ENCODE results near the gene ASNSD1.

The ASNSD1 gene

GRCh38 chr2:189625636-189626035 is 35.6 kb upstream of the ASNSD1 start:
- Histone ChIP-seq H3K36me3 (ENCODE audit: insufficient read depth) (no peaks in the 10 kb centered on the region), H4K20me1 (ENCODE audit: insufficient read depth) (no peaks in the 10 kb centered on the region), H2AFZ (ENCODE audit: low read depth) (no peak overlapping the region), H3K27me3 (ENCODE audit: insufficient read depth, low read depth) (no peaks in the 10 kb centered on the region), H3K9ac (no peak overlapping the region), H3K27ac (no peak overlapping the region), H3K4me3 (IDR thresholded peaks at IDR 0.05; ENCODE audit: insufficient read depth, low read depth, low read length) (no peak overlapping the region), H3K4me2 (no peak overlapping the region), H3K79me2 (ENCODE audit: insufficient read depth, low read depth) (no peaks in the 10 kb centered on the region), H3K4me1 (ENCODE audit: low read depth, poor library complexity, severe bottlenecking) (peaks cover 32% of the 10 kb centered on the region)
- TF ChIP-seq CTCF (conservative IDR thresholded peaks at IDR 0.05; ENCODE audit: low read depth, low read length) = no peak

- Histone ChIP-seq H2AFZ (ENCODE audit: low read depth) (no peak overlapping the region), H3K4me3 (IDR thresholded peaks at IDR 0.05; ENCODE audit: insufficient read depth, low read depth, low read length) (no peak overlapping the region), H3K36me3 (ENCODE audit: insufficient read depth) (no peaks in the 10 kb centered on the region), H3K4me2 (no peak overlapping the region), H3K27ac (no peak overlapping the region), H3K9ac (no peak overlapping the region), H3K79me2 (ENCODE audit: insufficient read depth, low read depth) (no peaks in the 10 kb centered on the region), H3K27me3 (ENCODE audit: insufficient read depth, low read depth) (no peaks in the 10 kb centered on the region), H4K20me1 (ENCODE audit: insufficient read depth) (no peaks in the 10 kb centered on the region), H3K4me1 (ENCODE audit: low read depth, poor library complexity, severe bottlenecking) (peaks cover 22% of the 10 kb centered on the region)
- TF ChIP-seq CTCF (conservative IDR thresholded peaks at IDR 0.05; ENCODE audit: low read depth, low read length) = no peak
These were observed 33.5 kb upstream of the ASNSD1 start for GRCh38 chr2:189627789-189628188.

GRCh38 chr2:189628817-189629530 is 32.3 kb upstream of the ASNSD1 start:
- H3K4me1 ChIP-seq (ENCODE audit: low read depth, poor library complexity, severe bottlenecking) = peaks cover 13% of the 10 kb centered on the region
- H3K27me3 ChIP-seq (ENCODE audit: insufficient read depth, low read depth) = no peaks in the 10 kb centered on the region
- no peak overlapping the region for H3K27ac ChIP-seq
- no peak overlapping the region for H3K4me2 ChIP-seq
- H3K36me3 ChIP-seq (ENCODE audit: insufficient read depth) = no peaks in the 10 kb centered on the region
- H2AFZ ChIP-seq (ENCODE audit: low read depth) = no peak overlapping the region
- H3K9ac ChIP-seq = no peak overlapping the region
- no peak for TF ChIP-seq CTCF (conservative IDR thresholded peaks at IDR 0.05; ENCODE audit: low read depth, low read length)
- no peak overlapping the region for H3K4me3 ChIP-seq (IDR thresholded peaks at IDR 0.05; ENCODE audit: insufficient read depth, low read depth, low read length)
- H3K79me2 ChIP-seq (ENCODE audit: insufficient read depth, low read depth) = no peaks in the 10 kb centered on the region
- H4K20me1 ChIP-seq (ENCODE audit: insufficient read depth) = no peaks in the 10 kb centered on the region

GRCh38 chr2:189629531-189630453 is 31.5 kb upstream of the ASNSD1 start:
- H2AFZ ChIP-seq (ENCODE audit: low read depth) = no peak overlapping the region
- no peak for TF ChIP-seq CTCF (conservative IDR thresholded peaks at IDR 0.05; ENCODE audit: low read depth, low read length)
- H3K27me3 ChIP-seq (ENCODE audit: insufficient read depth, low read depth) = no peaks in the 10 kb centered on the region
- no peak overlapping the region for H3K4me2 ChIP-seq
- H3K36me3 ChIP-seq (ENCODE audit: insufficient read depth) = no peaks in the 10 kb centered on the region
- peaks cover 5% of the 10 kb centered on the region for H3K4me1 ChIP-seq (ENCODE audit: low read depth, poor library complexity, severe bottlenecking)
- no peaks in the 10 kb centered on the region for H4K20me1 ChIP-seq (ENCODE audit: insufficient read depth)
- H3K9ac ChIP-seq = no peak overlapping the region
- H3K79me2 ChIP-seq (ENCODE audit: insufficient read depth, low read depth) = no peaks in the 10 kb centered on the region
- no peak overlapping the region for H3K27ac ChIP-seq
- H3K4me3 ChIP-seq (IDR thresholded peaks at IDR 0.05; ENCODE audit: insufficient read depth, low read depth, low read length) = no peak overlapping the region

Data from KMS-11 (cell line).